Vagina (tissue), 2 donors: ENCODE results near the gene H2AZ2. TPM values are rescaled to one million over a fixed set of nuclear protein-coding genes. Genes with fewer than 3 reads are reported as not detected.
"Not testable (repeated sequence)": the region's sequence is repeated elsewhere in the genome, so short reads cannot be mapped to it uniquely, and the experiment has no call there.

Source experiments
- DNase-seq, 2 donors: peaks; one replicate each; pipeline ENCODE4 v3.0.0-alpha.2; 2017; ENCODE audit errors: extremely low spot score in 2 of 2
- H3K27ac ChIP-seq: fragments of 200-600 bp; sonication (generic); one replicate; pipeline ENCODE4 v1.5.1; 2019
- H3K27me3 ChIP-seq: fragments of 200-600 bp; sonication (generic); one replicate; pipeline ENCODE4 v1.5.1; 2019
- H3K36me3 ChIP-seq, 2 donors: fragments of 200-600 bp; sonication (generic); one replicate each; pipeline ENCODE4 v1.5.1; 2017 to 2019
- H3K4me1 ChIP-seq: fragments of 200-600 bp; sonication (generic); one replicate; pipeline ENCODE4 v1.5.1; 2019
- H3K4me3 ChIP-seq, 2 donors: fragments of 200-600 bp; sonication (generic); 1 replicate in 1 of 2; 2 replicates in 1 of 2; pipeline ENCODE4 v1.5.1; 2016 to 2019
- H3K9me3 ChIP-seq: fragments of 200-600 bp; sonication (generic); one replicate; pipeline ENCODE4 v1.5.1; 2019
- POLR2A ChIP-seq, 2 donors: fragments of 450-650 bp; IDR thresholded peaks; one replicate each; pipeline ENCODE4 v1.6.1; 2017; ENCODE audit warnings: antibody characterized with exemption in 2 of 2, mild to moderate bottlenecking in 2 of 2, moderate library complexity in 2 of 2
- POLR2AphosphoS5 ChIP-seq, 2 donors: sonication (generic); formaldehyde crosslinking; IDR thresholded peaks; one replicate each; pipeline ENCODE4 v1.9.0; 2017; ENCODE audit warnings: antibody characterized with exemption in 2 of 2, mild to moderate bottlenecking in 2 of 2, low read depth in 1 of 2; ENCODE audit not compliant: insufficient read depth in 1 of 2
- intact Hi-C: fragments of 100-400 bp; cut with DNase I; formaldehyde crosslinking; loops from one replicate; pipeline ENCODE4 v1.15.1; 2023
- total RNA-seq: library from RNA; depleted of rRNA; stranded (reverse); fragments of >200 nt; gene quantifications from one replicate; pipeline ENCODE4 v1.2.3, GENCODE V29; 2016
- TF ChIP-seq, protein P1 (sequence below), 3 experiments: fragments of 450-650 bp in 2 of 3; fragments of 200-600 bp in 1 of 3; sonication (generic) in 1 of 3; IDR thresholded peaks; one replicate each; pipeline ENCODE4 v1.5.1; 2017 to 2019; ENCODE audit warnings: antibody characterized with exemption in 3 of 3, mild to moderate bottlenecking in 2 of 3, moderate library complexity in 2 of 3

Gene H2AZ2
- total RNA-seq, 1 donor from 2014 or later: 97.5 TPM

DNA sequence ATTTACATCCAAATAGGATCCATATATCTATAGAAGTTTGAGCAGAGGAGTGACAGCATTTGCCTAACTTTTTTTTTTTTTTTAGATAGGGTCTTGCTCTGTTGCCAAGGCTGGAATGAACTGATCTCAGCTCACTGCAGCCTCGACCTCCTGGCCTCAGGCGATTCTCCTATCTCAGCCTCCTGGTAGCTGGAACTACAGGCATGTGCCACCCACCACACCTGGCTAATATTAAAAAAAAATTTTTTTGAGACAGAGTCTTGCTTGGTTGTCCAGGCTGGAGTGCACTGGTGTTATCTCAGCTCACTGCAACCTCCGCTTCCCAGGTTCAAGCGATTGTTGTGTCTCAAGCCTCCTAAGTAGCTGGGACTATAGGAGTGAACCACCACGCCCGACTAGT is 36.3 kb downstream of the H2AZ2 start:
- TF ChIP-seq, protein P1, sequence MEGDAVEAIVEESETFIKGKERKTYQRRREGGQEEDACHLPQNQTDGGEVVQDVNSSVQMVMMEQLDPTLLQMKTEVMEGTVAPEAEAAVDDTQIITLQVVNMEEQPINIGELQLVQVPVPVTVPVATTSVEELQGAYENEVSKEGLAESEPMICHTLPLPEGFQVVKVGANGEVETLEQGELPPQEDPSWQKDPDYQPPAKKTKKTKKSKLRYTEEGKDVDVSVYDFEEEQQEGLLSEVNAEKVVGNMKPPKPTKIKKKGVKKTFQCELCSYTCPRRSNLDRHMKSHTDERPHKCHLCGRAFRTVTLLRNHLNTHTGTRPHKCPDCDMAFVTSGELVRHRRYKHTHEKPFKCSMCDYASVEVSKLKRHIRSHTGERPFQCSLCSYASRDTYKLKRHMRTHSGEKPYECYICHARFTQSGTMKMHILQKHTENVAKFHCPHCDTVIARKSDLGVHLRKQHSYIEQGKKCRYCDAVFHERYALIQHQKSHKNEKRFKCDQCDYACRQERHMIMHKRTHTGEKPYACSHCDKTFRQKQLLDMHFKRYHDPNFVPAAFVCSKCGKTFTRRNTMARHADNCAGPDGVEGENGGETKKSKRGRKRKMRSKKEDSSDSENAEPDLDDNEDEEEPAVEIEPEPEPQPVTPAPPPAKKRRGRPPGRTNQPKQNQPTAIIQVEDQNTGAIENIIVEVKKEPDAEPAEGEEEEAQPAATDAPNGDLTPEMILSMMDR (IDR thresholded peaks at IDR 0.05): no peak
- TF ChIP-seq POLR2AphosphoS5 (IDR thresholded peaks at IDR 0.05; ENCODE audit: insufficient read depth in 1 of 2, low read depth in 1 of 2) (no peak), POLR2A (IDR thresholded peaks at IDR 0.05) (no peak)
- DNase-seq: no peak

DNA sequence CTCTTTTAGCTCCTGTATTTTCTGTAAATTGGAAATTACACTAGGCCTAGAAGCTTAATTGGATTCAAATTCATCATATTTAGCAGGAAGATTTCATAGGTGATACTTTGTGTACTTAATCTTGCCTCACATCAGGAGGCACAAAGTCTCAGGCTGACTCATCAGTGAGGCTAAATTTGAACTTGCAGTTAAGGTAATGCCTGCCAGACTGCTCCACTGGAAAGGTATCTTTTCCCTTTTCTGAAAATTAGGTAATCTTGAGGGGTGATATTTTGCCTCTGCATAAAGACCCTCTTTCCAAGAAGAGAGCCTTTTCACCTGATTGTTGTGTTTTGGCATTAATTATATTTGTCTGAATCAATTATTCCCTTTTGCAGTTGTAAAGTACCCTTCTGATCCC is 36.8 kb downstream of the H2AZ2 start:
- no peak overlapping the region for H3K4me3 ChIP-seq
- intact Hi-C loops: no loop called here
- no peak for DNase-seq
- no peak overlapping the region for H3K27ac ChIP-seq
- H3K9me3 ChIP-seq: peaks cover 3% of the 10 kb centered on the region
- no peaks in the 10 kb centered on the region for H3K36me3 ChIP-seq
- TF ChIP-seq POLR2A (IDR thresholded peaks at IDR 0.05): no peak
- no peak for TF ChIP-seq POLR2AphosphoS5 (IDR thresholded peaks at IDR 0.05; ENCODE audit: insufficient read depth in 1 of 2, low read depth in 1 of 2)
- TF ChIP-seq, protein P1 (IDR thresholded peaks at IDR 0.05): no peak
- H3K27me3 ChIP-seq: no peaks in the 10 kb centered on the region
- H3K4me1 ChIP-seq: no peaks in the 10 kb centered on the region

More for the DNA sequence above, 36.3 kb downstream of the H2AZ2 start:
- Histone ChIP-seq H3K9me3 (peaks cover 3% of the 10 kb centered on the region), H3K27me3 (no peaks in the 10 kb centered on the region), H3K36me3 (no peaks in the 10 kb centered on the region), H3K4me1 (no peaks in the 10 kb centered on the region), H3K27ac (no peak overlapping the region), H3K4me3 (no peak overlapping the region)
- intact Hi-C loops: no loop called here

DNA sequence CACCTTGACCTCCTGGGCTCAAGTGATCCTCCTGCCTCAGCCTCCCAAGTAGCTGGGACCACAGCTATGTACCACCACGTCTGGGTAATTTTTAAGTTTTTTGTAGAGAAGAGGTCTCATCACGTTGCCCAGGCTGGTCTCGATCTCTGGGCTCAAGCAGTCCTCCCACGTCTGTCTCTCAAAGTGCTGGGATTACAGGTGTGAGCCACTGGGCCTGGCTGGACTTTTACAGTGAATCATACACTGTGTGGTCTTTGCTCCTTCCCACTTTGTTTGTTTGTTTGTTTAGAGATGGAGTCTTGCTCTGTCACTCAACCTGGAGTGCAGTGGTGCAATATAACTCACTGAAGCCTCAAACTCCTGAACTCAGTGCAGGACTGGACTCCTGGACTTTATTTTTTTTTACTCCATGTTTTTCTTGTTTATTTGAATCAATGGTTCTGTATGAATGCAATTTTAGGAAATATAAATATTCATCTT is 38.9 kb downstream of the H2AZ2 start:
- no peak for TF ChIP-seq POLR2A (IDR thresholded peaks at IDR 0.05)
- Histone ChIP-seq H3K36me3 (peaks cover 0 to 15% of the 10 kb centered on the region in 2 donors), H3K27me3 (no peaks in the 10 kb centered on the region), H3K27ac (no peak overlapping the region), H3K4me3 (no peak overlapping the region), H3K4me1 (no peaks in the 10 kb centered on the region), H3K9me3 (no peaks in the 10 kb centered on the region)
- no peak for DNase-seq
- intact Hi-C loops: no loop called here

DNA sequence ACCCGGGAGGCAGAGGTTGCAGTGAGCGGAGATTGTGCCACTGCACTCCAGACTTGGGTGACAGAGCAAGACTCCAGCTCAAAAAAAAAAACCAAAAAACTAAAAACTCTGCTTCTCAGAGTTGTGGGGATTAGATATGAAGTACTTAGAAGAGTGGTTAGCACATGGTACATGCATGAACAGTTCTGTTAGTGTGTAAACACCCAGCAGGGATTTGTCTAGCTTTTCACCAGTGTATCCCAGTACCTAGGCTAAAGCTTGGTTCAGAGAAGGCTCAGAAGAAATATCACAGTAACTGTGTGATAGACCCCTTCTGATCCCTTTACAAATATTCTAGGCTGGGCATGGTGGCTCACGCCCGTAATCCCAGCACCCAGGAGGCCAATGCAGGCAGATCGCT is 41.9 kb downstream of the H2AZ2 start:
- H3K9me3 ChIP-seq: no peaks in the 10 kb centered on the region
- H3K4me3 ChIP-seq: no peak overlapping the region
- no peaks in the 10 kb centered on the region for H3K27me3 ChIP-seq
- H3K4me1 ChIP-seq: no peaks in the 10 kb centered on the region
- TF ChIP-seq POLR2AphosphoS5 (IDR thresholded peaks at IDR 0.05; ENCODE audit: insufficient read depth in 1 of 2, low read depth in 1 of 2) (no peak), POLR2A (IDR thresholded peaks at IDR 0.05) (no peak)
- TF ChIP-seq, protein P1 (IDR thresholded peaks at IDR 0.05): no peak
- H3K36me3 ChIP-seq: peaks cover 0 to 41% of the 10 kb centered on the region in 2 donors
- no peak overlapping the region for H3K27ac ChIP-seq
- no peak for DNase-seq
- intact Hi-C loops: no loop called here

DNA sequence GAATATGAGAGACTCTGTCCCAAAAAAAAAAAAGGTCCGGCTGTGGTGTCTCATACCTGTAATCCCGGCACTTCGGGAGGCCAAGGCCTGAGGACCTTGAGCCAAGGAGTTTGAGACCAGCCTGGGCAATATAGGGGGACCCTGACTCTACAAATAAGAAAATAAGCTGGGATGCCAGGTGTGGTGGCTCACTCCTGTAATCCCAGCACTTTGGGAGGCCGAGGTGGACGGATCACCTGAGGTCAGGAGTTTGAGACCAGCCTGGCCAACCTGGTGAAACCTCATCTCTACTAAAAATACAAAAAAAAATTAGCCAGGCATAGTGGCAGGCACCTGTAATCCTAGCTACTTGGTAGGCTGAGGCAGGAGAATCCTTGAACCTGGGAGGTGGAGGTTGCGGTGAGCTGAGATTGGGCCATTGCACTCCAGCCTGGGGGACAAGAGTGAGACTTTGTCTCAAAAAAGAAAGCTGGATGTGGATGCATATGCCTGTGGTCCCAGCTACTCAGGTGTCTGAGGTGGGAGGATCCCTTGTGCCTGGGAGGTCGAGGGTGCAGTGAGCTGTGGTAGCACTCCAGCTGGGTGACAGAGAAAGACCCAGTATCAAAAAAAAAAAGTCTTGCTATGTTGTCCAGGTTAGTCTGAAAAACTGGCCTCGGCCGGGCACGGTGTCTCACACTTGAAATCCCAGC is 43.9 kb downstream of the H2AZ2 start:
- DNase-seq, H3K4me3 ChIP-seq, intact Hi-C loops, H3K27ac ChIP-seq, H3K9me3 ChIP-seq, H3K27me3 ChIP-seq: not testable (repeated sequence)
- Histone ChIP-seq H3K4me1 (peaks cover 13% of the 10 kb centered on the region), H3K36me3 (peaks cover 0 to 61% of the 10 kb centered on the region in 2 donors)

DNA sequence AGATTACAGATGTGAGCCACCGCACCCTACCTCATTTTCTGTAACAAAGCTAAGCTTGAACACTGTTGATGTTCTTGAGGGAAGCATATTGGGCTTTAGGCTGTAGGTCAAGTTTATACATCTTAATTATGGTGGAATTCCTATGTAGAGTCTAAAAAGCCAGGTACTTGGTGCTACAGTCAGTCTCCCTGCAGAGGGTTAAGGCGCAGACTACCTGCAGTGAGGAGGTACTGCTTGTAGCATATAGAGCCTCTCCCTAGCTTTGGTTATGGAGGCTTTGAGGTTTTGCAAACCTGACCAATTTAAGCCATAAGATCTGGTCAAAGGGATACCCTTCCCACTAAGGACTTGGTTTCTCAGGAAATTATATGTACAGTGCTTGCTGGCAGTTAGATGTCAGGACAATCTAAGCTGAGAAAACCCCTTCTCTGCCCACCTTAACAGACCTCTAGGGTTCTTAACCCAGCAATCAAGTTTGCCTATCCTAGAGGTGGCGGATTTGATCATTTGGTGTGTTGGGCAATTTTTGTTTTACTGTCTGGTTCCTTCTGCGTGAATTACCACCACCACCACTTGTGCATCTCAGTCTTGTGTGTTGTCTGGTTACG is 45.4 kb downstream of the H2AZ2 start:
- Histone ChIP-seq H3K27me3 (no peaks in the 10 kb centered on the region), H3K4me1 (peaks cover 27% of the 10 kb centered on the region), H3K4me3 (no peak overlapping the region), H3K36me3 (peaks cover 0 to 63% of the 10 kb centered on the region in 2 donors), H3K9me3 (no peaks in the 10 kb centered on the region), H3K27ac (no peak overlapping the region)
- intact Hi-C loops: no loop called here
- TF ChIP-seq POLR2AphosphoS5 (IDR thresholded peaks at IDR 0.05; ENCODE audit: insufficient read depth in 1 of 2, low read depth in 1 of 2) (no peak), POLR2A (IDR thresholded peaks at IDR 0.05) (no peak)
- TF ChIP-seq, protein P1 (IDR thresholded peaks at IDR 0.05): no peak
- no peak for DNase-seq
